ENCODE measurements around the gene GRIN1. TPM values are rescaled to one million over a fixed set of nuclear protein-coding genes. Genes with fewer than 3 reads are reported as not detected.

GRIN1 gene
- total RNA-seq, 2 donors from 2014 or later = not detected

DNA sequence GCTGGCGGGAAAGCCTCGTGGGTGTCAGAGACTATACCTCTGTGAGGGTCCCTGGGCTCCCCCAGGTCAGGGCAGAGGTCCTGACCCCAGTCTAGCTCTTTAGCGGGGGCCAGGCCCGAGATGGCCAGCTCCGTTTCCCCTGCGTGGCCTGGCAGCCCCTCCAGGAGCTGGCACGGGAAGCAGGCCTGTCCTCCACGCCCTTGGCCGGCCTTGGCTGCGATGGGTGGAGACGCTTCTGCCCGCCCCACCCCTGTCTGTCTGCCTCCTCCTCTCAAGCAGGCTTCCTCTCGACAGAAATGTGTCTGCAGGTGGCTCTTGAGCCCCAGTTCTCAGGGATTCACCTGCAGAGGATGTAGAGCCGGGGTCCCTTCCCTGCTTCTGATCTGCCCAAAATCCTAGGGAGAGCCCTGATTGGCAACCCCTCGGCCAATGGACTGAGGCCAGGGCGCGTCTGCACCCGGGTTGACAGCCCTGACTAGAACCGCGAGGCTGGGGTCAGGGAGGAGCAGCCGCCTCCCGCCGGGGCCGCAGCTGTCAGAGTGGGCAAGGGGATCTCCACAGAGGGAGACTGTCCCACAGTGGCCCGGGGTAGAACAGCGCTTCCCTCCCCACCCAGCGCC lies 2.6 kb upstream of the GRIN1 start:
- Histone ChIP-seq H3K4me3 (no peak overlapping the region), H3K27ac (no peak overlapping the region), H3K4me1 (ENCODE audit: control insufficient read depth in 1 of 2, low read depth in 2 of 2) (peaks cover 0 to 3% of the 10 kb centered on the region in 2 donors), H3K9me3 (no peaks in the 10 kb centered on the region), H3K36me3 (no peaks in the 10 kb centered on the region), H3K27me3 (replicated peaks; ENCODE audit: insufficient read depth) (peaks cover 26% of the 10 kb centered on the region)
- TF ChIP-seq, protein P1, sequence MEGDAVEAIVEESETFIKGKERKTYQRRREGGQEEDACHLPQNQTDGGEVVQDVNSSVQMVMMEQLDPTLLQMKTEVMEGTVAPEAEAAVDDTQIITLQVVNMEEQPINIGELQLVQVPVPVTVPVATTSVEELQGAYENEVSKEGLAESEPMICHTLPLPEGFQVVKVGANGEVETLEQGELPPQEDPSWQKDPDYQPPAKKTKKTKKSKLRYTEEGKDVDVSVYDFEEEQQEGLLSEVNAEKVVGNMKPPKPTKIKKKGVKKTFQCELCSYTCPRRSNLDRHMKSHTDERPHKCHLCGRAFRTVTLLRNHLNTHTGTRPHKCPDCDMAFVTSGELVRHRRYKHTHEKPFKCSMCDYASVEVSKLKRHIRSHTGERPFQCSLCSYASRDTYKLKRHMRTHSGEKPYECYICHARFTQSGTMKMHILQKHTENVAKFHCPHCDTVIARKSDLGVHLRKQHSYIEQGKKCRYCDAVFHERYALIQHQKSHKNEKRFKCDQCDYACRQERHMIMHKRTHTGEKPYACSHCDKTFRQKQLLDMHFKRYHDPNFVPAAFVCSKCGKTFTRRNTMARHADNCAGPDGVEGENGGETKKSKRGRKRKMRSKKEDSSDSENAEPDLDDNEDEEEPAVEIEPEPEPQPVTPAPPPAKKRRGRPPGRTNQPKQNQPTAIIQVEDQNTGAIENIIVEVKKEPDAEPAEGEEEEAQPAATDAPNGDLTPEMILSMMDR (IDR thresholded peaks at IDR 0.05) = no peak
- ATAC-seq (ENCODE audit: insufficient number of reproducible peaks, low FRiP score, low read depth) (no peak), DNase-seq (ENCODE audit: low spot score) (no peak)

DNA sequence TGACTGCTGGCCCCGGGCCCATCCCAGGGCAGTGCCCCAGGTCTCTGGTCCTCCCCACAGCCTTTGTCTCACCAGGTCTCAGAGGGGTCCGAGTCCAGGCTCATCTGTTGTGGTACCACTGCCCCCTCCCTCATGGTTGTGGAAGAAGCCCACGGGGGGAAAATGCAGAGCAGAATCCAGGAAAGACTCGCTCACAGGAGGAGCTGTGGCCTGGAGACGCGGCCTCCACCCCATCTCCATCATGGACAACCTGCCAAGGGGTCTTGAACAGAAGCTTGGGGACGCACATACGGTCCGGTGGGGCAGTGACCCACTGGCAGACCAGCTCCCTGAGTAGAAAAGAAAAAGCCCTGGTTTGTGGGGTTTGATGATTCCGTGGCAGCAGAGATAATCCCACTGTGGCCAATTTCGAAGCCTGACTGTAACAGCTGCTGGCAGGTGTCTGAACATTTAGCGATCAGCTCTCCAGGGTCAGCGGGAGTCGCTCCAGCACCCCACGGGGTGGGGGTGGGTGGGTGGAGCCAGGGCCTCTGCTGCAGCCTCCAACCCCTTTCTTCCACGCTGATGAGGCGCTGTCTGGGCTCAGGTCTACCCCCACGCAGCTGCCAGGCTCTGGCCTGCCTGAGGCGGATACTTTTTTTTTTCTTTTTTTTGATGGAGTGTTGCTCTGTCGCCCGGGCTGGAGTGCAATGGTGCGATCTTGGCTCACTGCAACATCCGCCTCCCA lies 1.9 kb upstream of the GRIN1 start:
- ATAC-seq (ENCODE audit: insufficient number of reproducible peaks, low FRiP score, low read depth) = no peak
- no peaks in the 10 kb centered on the region for H3K9me3 ChIP-seq
- peaks cover 26% of the 10 kb centered on the region for H3K27me3 ChIP-seq (replicated peaks; ENCODE audit: insufficient read depth)
- peaks cover 0 to 3% of the 10 kb centered on the region in 2 donors for H3K4me1 ChIP-seq (ENCODE audit: control insufficient read depth in 1 of 2, low read depth in 2 of 2)
- H3K27ac ChIP-seq = no peak overlapping the region
- DNase-seq (ENCODE audit: low spot score) = no peak
- TF ChIP-seq, protein P1 (IDR thresholded peaks at IDR 0.05) = no peak
- H3K4me3 ChIP-seq = no peak overlapping the region
- no peaks in the 10 kb centered on the region for H3K36me3 ChIP-seq

DNA sequence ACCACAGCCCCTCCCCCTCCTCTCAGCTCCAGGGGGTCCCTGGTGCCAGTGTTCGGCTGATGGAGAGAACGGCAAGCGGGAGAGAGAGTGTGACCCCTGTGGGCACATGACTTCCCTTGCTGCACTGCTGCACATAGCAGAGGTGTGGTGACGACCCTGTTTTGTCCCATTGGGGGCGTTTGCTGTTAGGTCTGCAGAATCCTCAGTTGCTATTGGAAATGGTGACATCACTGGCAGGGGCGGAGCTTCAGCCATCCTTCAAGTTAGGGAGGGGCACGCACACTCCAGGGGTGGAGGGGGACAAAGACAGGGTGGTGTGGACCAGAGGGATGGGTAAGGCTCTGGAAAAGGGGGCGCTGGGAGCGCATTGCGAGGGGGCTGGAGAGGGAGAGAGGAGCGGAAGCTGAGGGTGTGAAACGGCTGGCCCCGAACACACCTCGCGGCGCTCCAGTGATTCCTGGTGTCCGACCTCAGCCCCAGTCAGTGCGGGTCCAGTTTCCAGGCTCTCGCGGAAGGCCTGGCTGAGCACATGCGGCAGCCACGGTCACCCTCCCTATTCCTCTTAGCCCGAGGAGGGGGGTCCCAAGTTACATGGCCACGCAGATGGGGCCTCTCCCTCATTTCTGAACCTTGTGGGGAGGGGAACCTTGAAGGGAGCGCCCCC lies 764 bp upstream of the GRIN1 start:
- H3K4me3 ChIP-seq = no peak overlapping the region
- DNase-seq (ENCODE audit: low spot score) (no peak), ATAC-seq (ENCODE audit: insufficient number of reproducible peaks, low FRiP score, low read depth) (no peak)
- TF ChIP-seq, protein P1 (IDR thresholded peaks at IDR 0.05) = no peak
- no peaks in the 10 kb centered on the region for H3K9me3 ChIP-seq
- H3K4me1 ChIP-seq (ENCODE audit: control insufficient read depth in 1 of 2, low read depth in 2 of 2) = peaks cover 0 to 3% of the 10 kb centered on the region in 2 donors
- no peak overlapping the region for H3K27ac ChIP-seq
- H3K27me3 ChIP-seq (replicated peaks; ENCODE audit: insufficient read depth) = peaks cover 26% of the 10 kb centered on the region
- H3K36me3 ChIP-seq = no peaks in the 10 kb centered on the region

DNA sequence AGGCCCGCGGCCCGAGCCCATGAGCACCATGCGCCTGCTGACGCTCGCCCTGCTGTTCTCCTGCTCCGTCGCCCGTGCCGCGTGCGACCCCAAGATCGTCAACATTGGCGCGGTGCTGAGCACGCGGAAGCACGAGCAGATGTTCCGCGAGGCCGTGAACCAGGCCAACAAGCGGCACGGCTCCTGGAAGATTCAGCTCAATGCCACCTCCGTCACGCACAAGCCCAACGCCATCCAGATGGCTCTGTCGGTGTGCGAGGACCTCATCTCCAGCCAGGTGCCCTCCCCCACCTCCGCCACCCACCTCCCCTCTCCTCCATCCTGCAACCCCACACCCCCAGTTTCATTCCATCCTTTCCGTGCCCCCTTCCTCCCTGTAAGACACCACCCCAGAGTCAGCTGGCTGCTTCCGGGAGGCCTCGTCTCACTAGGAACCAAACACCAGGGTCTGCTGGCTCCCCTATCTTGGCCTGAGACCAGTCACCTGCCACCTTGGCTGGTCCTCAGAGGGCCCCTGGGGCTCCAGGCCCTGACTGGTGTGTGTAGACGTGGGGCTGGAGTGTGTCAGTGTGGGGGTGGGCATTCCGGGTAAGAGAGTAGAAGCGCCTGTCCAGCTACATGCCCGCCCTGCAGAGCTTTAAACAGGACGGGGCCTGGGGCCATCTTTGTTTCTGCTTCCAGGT lies 655 bp downstream of the GRIN1 start:
- H3K4me1 ChIP-seq (ENCODE audit: control insufficient read depth in 1 of 2, low read depth in 2 of 2) = peaks cover 0 to 3% of the 10 kb centered on the region in 2 donors
- ATAC-seq (ENCODE audit: insufficient number of reproducible peaks, low FRiP score, low read depth) = no peak
- DNase-seq (ENCODE audit: low spot score) = no peak
- no peaks in the 10 kb centered on the region for H3K36me3 ChIP-seq
- H3K4me3 ChIP-seq = no peak overlapping the region
- peaks cover 26% of the 10 kb centered on the region for H3K27me3 ChIP-seq (replicated peaks; ENCODE audit: insufficient read depth)
- no peaks in the 10 kb centered on the region for H3K9me3 ChIP-seq
- H3K27ac ChIP-seq = no peak overlapping the region
- TF ChIP-seq, protein P1 (IDR thresholded peaks at IDR 0.05) = no peak
